Neural cell (in vitro differentiated cells): ENCODE results near the gene ZNF70. TPM values are rescaled to one million over a fixed set of nuclear protein-coding genes. Genes with fewer than 3 reads are reported as not detected.

Source experiments
- H2AFZ ChIP-seq: fragments of 200-600, 300-800 bp; sonication (generic), shearing (Covaris generic); 2 replicates; pipeline ENCODE4 v1.6.0; 2014; ENCODE audit warnings: low read depth, mild to moderate bottlenecking, antibody characterized with exemption, low read length, moderate library complexity
- H3F3A ChIP-seq: fragments of 200-600 bp; shearing (Covaris generic); 2 replicates; pipeline ENCODE4 v1.6.1; 2016; ENCODE audit warnings: mild to moderate bottlenecking, moderate library complexity, mixed read lengths, antibody characterized with exemption, low read length; ENCODE audit not compliant: insufficient read depth, poor library complexity, severe bottlenecking
- H3K27ac ChIP-seq: fragments of 200-600, 300-800 bp; sonication (generic), shearing (Covaris generic); 2 replicates; pipeline ENCODE4 v1.5.1; 2014; ENCODE audit warnings: mild to moderate bottlenecking, low read length, moderate library complexity
- H3K27me3 ChIP-seq: fragments of 300-800, 200-600 bp; sonication (generic), shearing (Covaris generic); 2 replicates; pipeline ENCODE4 v1.6.0; 2014; ENCODE audit warnings: mild to moderate bottlenecking, low read depth, low read length, moderate library complexity; ENCODE audit not compliant: insufficient read depth
- H3K36me3 ChIP-seq: fragments of 300-800, 200-600 bp; sonication (generic), shearing (Covaris generic); 2 replicates; pipeline ENCODE4 v1.5.1; 2014; ENCODE audit warnings: mild to moderate bottlenecking, antibody characterized with exemption, low read length, moderate library complexity; ENCODE audit not compliant: insufficient read depth
- H3K4me2 ChIP-seq: fragments of 300-800, 200-600 bp; sonication (generic), shearing (Covaris generic); 2 replicates; pipeline ENCODE4 v1.6.0; 2014; ENCODE audit warnings: mild to moderate bottlenecking, low read length
- H3K4me3 ChIP-seq: fragments of 300-800, 200-600 bp; sonication (generic), shearing (Covaris generic); 2 replicates; pipeline ENCODE4 v1.5.1; 2014; ENCODE audit warnings: mild to moderate bottlenecking, low read length, moderate library complexity
- H3K79me2 ChIP-seq: fragments of 200-600 bp; shearing (Covaris generic); replicated peaks from 2 replicates; pipeline ENCODE4 v1.6.0; 2014; ENCODE audit warnings: mild to moderate bottlenecking, low read length, moderate library complexity; ENCODE audit not compliant: insufficient read depth
- H3K9ac ChIP-seq: fragments of 300-800, 200-600 bp; sonication (generic), shearing (Covaris generic); 2 replicates; pipeline ENCODE4 v1.6.1; 2016; ENCODE audit warnings: mild to moderate bottlenecking, low read length, mixed read lengths
- H3K9me2 ChIP-seq: fragments of 200-600 bp; shearing (Covaris generic); 2 replicates; pipeline ENCODE4 v1.6.1; 2016; ENCODE audit warnings: mild to moderate bottlenecking, low read length, mixed read lengths; ENCODE audit not compliant: insufficient read depth
- H3K9me3 ChIP-seq: fragments of 200-600, 300-800 bp; sonication (generic), shearing (Covaris generic); 2 replicates; pipeline ENCODE4 v1.6.1; 2016; ENCODE audit warnings: mild to moderate bottlenecking, mixed run types, low read length, moderate library complexity, mixed read lengths
- H4K20me1 ChIP-seq: fragments of 200-600 bp; shearing (Covaris generic); 2 replicates; pipeline ENCODE4 v1.6.1; 2016; ENCODE audit warnings: mild to moderate bottlenecking, mixed run types; ENCODE audit not compliant: insufficient read depth
- CTCF ChIP-seq: fragments of 450-650 bp; IDR thresholded peaks from 2 replicates; pipeline ENCODE4 v1.5.1; 2014; ENCODE audit warnings: antibody characterized with exemption, mild to moderate bottlenecking, moderate library complexity; ENCODE audit not compliant: poor library complexity, severe bottlenecking
- EP300 ChIP-seq: fragments of 450-650 bp; conservative IDR thresholded peaks from 2 replicates; pipeline ENCODE4 v1.6.1; 2014; ENCODE audit warnings: antibody characterized with exemption, mild to moderate bottlenecking, moderate library complexity; ENCODE audit not compliant: poor library complexity, severe bottlenecking
- EZH2 ChIP-seq: fragments of 200-600, 300-800 bp; shearing (Covaris generic), sonication (generic); IDR thresholded peaks from 2 replicates; pipeline ENCODE4 v1.6.1; 2014; ENCODE audit warnings: antibody characterized with exemption, low read length, borderline replicate concordance, mild to moderate bottlenecking; ENCODE audit not compliant: insufficient read depth, poor library complexity, severe bottlenecking
- MXI1 ChIP-seq: fragments of 450-650 bp; conservative IDR thresholded peaks from 2 replicates; pipeline ENCODE4 v1.6.1; 2014; ENCODE audit warnings: antibody characterized with exemption, mild to moderate bottlenecking; ENCODE audit not compliant: poor library complexity, severe bottlenecking
- POLR2AphosphoS5 ChIP-seq: IDR thresholded peaks from 2 replicates; pipeline ENCODE4 v1.6.1; 2012
- RAD21 ChIP-seq: fragments of 450-650 bp; conservative IDR thresholded peaks from 2 replicates; pipeline ENCODE4 v1.6.1; 2014; ENCODE audit warnings: antibody characterized with exemption, mild to moderate bottlenecking, moderate library complexity
- SMC3 ChIP-seq: fragments of 450-650 bp; conservative IDR thresholded peaks from 2 replicates; pipeline ENCODE4 v1.6.1; 2014; ENCODE audit warnings: antibody characterized with exemption, mild to moderate bottlenecking, moderate library complexity; ENCODE audit not compliant: poor library complexity
- TAF1 ChIP-seq: IDR thresholded peaks from 2 replicates; pipeline ENCODE4 v1.6.1; 2012; ENCODE audit warnings: low read depth
- polyA plus RNA-seq: library from polyadenylated mRNA; depleted of rRNA; stranded (reverse); fragments of >200 nt; gene quantifications from 2 replicates; pipeline ENCODE4 v1.2.3, GENCODE V29; 2014
- TF ChIP-seq, protein P1 (sequence below): IDR thresholded peaks from 2 replicates; pipeline ENCODE4 v1.6.1; 2012; ENCODE audit warnings: borderline replicate concordance

Gene ZNF70
- polyA plus RNA-seq, 1 donor from 2014 or later = 1.3 TPM

DNA sequence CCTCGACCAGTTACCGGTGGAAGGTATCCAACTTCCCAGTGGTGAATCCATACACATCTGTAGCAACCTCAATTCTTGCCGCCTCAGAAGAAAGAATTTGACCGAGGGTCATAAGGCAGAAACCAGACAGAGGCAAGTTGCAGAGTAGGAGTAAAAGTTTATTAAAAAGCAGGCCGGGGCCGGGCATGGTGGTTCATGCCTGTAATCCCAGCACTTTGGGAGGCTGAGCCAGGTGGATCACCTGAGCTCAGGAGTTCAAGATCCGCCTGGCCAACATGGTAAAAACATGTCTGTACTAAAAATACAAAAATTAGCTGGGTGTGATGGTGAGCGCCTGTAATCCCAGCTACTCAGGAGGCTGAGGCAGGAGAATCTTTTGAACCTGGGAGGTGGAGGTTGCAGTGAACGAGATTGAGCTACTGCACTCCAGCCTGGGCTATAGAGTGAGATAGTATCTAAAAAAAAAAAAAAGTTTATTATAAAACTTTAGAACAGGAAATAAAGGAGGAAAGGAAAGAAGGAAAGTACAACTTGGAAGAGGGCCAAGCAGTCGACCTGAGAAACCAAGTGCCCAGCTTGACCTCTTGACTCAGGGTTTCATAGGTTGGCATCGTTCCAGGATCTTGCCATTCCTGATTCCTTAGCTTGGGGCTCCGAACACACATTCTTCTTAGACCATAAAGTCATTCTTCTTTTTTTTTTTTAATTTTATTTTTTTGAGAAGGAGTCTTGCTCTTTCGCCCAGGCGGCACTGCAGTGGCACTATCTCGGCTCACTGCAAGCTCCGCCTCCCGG lies 32.3 kb downstream of the ZNF70 start:
- Histone ChIP-seq H4K20me1 (no peaks in the 10 kb centered on the region), H3K4me3 (no peak overlapping the region), H3K79me2 (peaks cover 9% of the 10 kb centered on the region), H2AFZ (no peak overlapping the region), H3K9ac (no peak overlapping the region), H3K4me2 (no peak overlapping the region), H3K27me3 (no peaks in the 10 kb centered on the region), H3K9me3 (no peaks in the 10 kb centered on the region), H3K27ac (no peak overlapping the region), H3F3A (no peaks in the 10 kb centered on the region), H3K36me3 (no peaks in the 10 kb centered on the region), H3K9me2 (no peaks in the 10 kb centered on the region)
- TF ChIP-seq MXI1 (no peak), RAD21 (no peak), EP300 (no peak), TAF1 (no peak), CTCF (no peak), SMC3 (no peak), POLR2AphosphoS5 (no peak), EZH2 (no peak)
- TF ChIP-seq, protein P1, sequence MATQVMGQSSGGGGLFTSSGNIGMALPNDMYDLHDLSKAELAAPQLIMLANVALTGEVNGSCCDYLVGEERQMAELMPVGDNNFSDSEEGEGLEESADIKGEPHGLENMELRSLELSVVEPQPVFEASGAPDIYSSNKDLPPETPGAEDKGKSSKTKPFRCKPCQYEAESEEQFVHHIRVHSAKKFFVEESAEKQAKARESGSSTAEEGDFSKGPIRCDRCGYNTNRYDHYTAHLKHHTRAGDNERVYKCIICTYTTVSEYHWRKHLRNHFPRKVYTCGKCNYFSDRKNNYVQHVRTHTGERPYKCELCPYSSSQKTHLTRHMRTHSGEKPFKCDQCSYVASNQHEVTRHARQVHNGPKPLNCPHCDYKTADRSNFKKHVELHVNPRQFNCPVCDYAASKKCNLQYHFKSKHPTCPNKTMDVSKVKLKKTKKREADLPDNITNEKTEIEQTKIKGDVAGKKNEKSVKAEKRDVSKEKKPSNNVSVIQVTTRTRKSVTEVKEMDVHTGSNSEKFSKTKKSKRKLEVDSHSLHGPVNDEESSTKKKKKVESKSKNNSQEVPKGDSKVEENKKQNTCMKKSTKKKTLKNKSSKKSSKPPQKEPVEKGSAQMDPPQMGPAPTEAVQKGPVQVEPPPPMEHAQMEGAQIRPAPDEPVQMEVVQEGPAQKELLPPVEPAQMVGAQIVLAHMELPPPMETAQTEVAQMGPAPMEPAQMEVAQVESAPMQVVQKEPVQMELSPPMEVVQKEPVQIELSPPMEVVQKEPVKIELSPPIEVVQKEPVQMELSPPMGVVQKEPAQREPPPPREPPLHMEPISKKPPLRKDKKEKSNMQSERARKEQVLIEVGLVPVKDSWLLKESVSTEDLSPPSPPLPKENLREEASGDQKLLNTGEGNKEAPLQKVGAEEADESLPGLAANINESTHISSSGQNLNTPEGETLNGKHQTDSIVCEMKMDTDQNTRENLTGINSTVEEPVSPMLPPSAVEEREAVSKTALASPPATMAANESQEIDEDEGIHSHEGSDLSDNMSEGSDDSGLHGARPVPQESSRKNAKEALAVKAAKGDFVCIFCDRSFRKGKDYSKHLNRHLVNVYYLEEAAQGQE = no peak

- Histone ChIP-seq H3K4me2 (peak overlapping the region; percentile 48), H3K9me3 (no peaks in the 10 kb centered on the region), H3K27me3 (no peaks in the 10 kb centered on the region), H4K20me1 (no peaks in the 10 kb centered on the region), H3K9me2 (no peaks in the 10 kb centered on the region), H2AFZ (peak overlapping the region; percentile 90), H3K9ac (peak overlapping the region; percentile 83), H3K36me3 (no peaks in the 10 kb centered on the region), H3K27ac (peak overlapping the region; percentile 61), H3F3A (no peaks in the 10 kb centered on the region), H3K79me2 (peaks cover 9% of the 10 kb centered on the region), H3K4me3 (peak overlapping the region; percentile 97)
- TF ChIP-seq TAF1 = peak; percentile 69
- peak; percentile 93 for TF ChIP-seq POLR2AphosphoS5
- peak; percentile 27 for TF ChIP-seq CTCF
- TF ChIP-seq, protein P1 = no peak
- TF ChIP-seq EP300 = peak; percentile 54
- peak; percentile 64 for TF ChIP-seq SMC3
- TF ChIP-seq RAD21 = peak; percentile 58
- TF ChIP-seq MXI1 = peak; percentile 84
- no peak for TF ChIP-seq EZH2
Observed at GRCh38 chr22:23716811-23717801, 33.8 kb downstream of the ZNF70 start.
